BE2C (cell line): ENCODE data around the gene PRKG1.
"Not testable (repeated sequence)": the region's sequence is repeated elsewhere in the genome, so short reads cannot be mapped to it uniquely, and the experiment has no call there.

Experiments
- DNase-seq: peaks from one replicate; pipeline ENCODE4 v3.0.0-alpha.2; 2020
- H3K27me3 ChIP-seq: fragments of 250-450 bp; sonication (Bioruptor Pico); 2 replicates; pipeline ENCODE4 v1.5.1; 2020; ENCODE audit warnings: mild to moderate bottlenecking
- H3K36me3 ChIP-seq: fragments of 250-450 bp; sonication (Bioruptor Pico); 2 replicates; pipeline ENCODE4 v1.5.1; 2020; ENCODE audit warnings: mild to moderate bottlenecking
- H3K4me1 ChIP-seq: fragments of 250-450 bp; sonication (Bioruptor Pico); 2 replicates; pipeline ENCODE4 v1.5.1; 2020
- H3K4me3 ChIP-seq: 2 replicates; pipeline ENCODE4 v1.5.1; 2011; ENCODE audit warnings: low read depth, low read length
- H3K9me3 ChIP-seq: fragments of 250-450 bp; sonication (Bioruptor Pico); 2 replicates; pipeline ENCODE4 v1.5.1; 2020
- CTCF ChIP-seq: IDR thresholded peaks from 2 replicates; pipeline ENCODE4 v1.5.1; 2012; ENCODE audit warnings: mild to moderate bottlenecking, low read depth, low read length

Gene PRKG1

DNA sequence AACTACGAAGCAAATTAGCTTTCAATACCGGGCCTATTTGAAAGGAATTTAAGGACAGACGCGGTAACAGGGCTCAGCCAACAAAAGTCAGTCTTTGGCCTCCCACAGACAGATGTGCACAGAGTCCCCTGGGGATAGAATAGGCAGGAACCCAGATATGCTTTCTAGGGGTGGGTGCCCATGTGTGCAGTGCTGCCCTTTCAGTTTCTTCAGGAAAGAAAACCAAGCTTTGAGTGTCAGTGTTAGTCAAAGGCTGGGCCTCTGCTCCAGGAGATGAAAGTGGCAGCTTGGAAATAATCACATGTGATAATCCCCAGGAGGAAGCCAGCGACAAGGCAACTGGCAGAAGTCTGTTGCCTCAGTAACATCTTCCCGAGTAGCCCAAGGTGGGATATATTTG is 668.9 kb downstream of the PRKG1 start:
- Histone ChIP-seq H3K4me1 (no peaks in the 10 kb centered on the region), H3K36me3 (no peaks in the 10 kb centered on the region), H3K9me3 (no peaks in the 10 kb centered on the region), H3K4me3 (no peak overlapping the region), H3K27me3 (no peaks in the 10 kb centered on the region)
- TF ChIP-seq CTCF: no peak
- no peak for DNase-seq

DNA sequence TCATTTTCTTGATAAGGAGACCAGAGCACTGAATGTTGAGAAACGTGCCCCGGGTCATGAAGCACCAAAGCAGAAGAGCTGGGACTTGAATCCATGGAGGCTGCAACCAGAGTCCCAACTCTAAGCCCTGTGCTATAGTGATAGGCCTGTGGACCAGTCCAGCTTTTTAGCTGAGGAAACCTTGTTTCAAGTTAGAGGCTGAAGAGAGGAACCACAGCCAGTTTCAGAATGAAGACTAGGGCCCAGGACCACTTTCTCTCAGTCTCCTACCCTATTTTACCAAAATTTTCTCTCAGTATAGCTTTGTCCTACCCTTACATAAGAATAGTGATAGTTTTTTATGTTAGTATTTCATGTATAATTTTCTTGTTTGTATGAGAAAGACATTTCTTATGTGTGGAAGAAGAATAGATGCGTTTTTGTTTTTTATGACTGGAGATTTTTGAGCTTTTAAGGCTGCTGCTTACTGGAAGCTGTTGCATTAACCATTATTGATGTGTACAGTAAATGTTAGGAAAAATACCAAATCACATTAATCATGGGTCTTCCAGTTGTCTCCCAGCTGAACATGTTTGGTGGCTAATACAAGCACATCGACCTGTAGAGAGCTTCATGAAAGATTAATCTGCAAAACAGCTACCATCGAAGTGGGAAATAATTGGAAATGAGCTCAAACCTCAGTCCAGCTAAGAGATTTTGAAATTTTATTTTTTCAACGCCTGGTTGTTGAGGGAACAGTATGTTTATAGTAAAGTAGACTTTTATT is 670.1 kb downstream of the PRKG1 start:
- DNase-seq: no peak
- Histone ChIP-seq H3K36me3 (no peaks in the 10 kb centered on the region), H3K4me1 (no peaks in the 10 kb centered on the region), H3K9me3 (no peaks in the 10 kb centered on the region), H3K4me3 (no peak overlapping the region), H3K27me3 (no peaks in the 10 kb centered on the region)
- no peak for TF ChIP-seq CTCF

DNA sequence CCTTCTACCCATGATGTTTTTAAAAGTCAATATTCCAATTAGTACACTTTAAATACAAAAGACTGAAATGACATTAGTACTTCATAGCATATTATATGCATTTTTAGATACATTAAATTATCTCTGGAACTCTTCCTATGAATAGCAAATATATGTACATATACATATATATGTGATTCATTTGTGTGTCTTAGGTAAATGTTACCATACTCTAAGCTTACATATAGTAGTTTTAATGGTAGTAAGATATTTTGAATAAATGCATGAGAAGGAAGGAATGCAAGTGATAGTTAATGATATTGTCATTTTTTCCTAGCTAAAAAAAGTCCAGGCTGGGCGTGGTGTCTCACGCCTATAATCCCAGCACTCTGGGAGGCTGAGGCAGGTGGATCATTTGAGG is 671.1 kb downstream of the PRKG1 start:
- Histone ChIP-seq H3K36me3 (no peaks in the 10 kb centered on the region), H3K4me3 (no peak overlapping the region), H3K27me3 (no peaks in the 10 kb centered on the region), H3K9me3 (no peaks in the 10 kb centered on the region), H3K4me1 (no peaks in the 10 kb centered on the region)
- TF ChIP-seq CTCF: no peak
- DNase-seq: no peak

DNA sequence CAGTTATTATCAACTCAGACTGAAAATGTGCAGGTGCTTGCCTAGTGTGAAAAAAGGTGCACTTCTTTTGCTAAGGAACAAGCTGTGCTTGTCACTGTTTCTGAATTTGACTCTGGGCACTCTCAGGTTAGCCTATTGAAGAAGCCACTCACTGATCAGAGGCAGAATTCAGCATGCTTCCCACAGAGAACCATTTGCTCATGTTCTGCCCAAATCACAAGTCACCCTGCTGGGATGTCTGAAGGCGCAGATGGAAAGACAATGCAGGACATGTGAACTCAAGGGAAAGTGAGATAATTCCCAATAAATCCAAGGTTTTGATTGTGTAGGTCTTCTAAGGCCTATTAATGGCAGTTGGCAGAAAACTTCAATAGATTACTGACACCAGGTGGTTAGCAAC is 672.9 kb downstream of the PRKG1 start:
- no peak for DNase-seq
- Histone ChIP-seq H3K4me1 (no peaks in the 10 kb centered on the region), H3K36me3 (no peaks in the 10 kb centered on the region), H3K4me3 (no peak overlapping the region), H3K27me3 (no peaks in the 10 kb centered on the region), H3K9me3 (no peaks in the 10 kb centered on the region)
- TF ChIP-seq CTCF: no peak

DNA sequence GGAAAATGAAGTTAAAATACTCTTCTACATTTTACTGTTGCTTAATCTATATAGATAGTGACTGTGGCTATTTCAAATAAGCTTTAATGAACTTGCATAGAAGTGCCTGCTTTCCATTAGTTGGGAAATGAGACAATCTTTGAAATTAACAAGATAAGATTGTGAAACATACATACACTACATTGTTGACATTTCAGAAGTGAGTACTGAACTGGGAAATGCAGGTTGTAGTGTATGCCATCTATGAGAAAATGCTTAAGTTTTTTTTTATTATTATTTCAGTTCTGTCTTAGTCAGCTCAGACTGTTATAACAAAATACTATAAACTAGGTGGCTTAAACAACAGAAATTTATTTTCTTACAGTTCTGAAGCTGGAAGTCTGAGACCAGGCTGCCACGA is 674.7 kb downstream of the PRKG1 start:
- H3K4me3 ChIP-seq: no peak overlapping the region
- H3K4me1 ChIP-seq: no peaks in the 10 kb centered on the region
- H3K36me3 ChIP-seq: no peaks in the 10 kb centered on the region
- DNase-seq: no peak
- no peaks in the 10 kb centered on the region for H3K9me3 ChIP-seq
- TF ChIP-seq CTCF: no peak
- H3K27me3 ChIP-seq: no peaks in the 10 kb centered on the region

DNA sequence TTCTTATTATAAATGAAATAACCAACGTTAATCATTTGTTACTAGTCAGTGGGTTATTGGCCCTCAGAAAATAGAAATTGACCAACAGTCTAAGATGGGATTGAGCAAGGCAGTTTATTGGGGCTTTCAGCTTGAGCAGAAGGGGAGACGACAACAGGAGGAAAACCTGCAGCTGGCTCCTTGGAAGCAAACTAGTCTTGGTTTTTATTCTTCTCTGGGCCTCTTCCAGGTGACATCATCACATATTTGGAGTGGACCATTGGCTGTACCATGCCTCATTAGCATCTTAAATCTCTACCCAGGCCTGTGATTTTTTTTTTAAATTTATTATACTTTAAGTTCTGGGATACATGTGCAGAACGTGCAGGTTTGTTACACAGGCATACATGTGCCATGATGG is 684.1 kb downstream of the PRKG1 start:
- H3K4me3 ChIP-seq: no peak overlapping the region
- H3K27me3 ChIP-seq: no peaks in the 10 kb centered on the region
- no peaks in the 10 kb centered on the region for H3K4me1 ChIP-seq
- TF ChIP-seq CTCF: no peak
- H3K36me3 ChIP-seq: no peaks in the 10 kb centered on the region
- DNase-seq: no peak
- H3K9me3 ChIP-seq: no peaks in the 10 kb centered on the region

- not testable (repeated sequence) for H3K4me1 ChIP-seq, DNase-seq, H3K27me3 ChIP-seq, H3K9me3 ChIP-seq, H3K36me3 ChIP-seq, H3K4me3 ChIP-seq
These were observed 684.6 kb downstream of the PRKG1 start for GRCh38 chr10:51758838-51759237.
